HFFc6 (cell line): ENCODE results near the gene TRIM5. TPM values are rescaled to one million over a fixed set of nuclear protein-coding genes. Genes with fewer than 3 reads are reported as not detected.
"Not testable (repeated sequence)": the region's sequence is repeated elsewhere in the genome, so short reads cannot be mapped to it uniquely, and the experiment has no call there.

Experiments
- DNase-seq: peaks from one replicate; pipeline ENCODE4 v3.0.0-alpha.2; 2018
- H3K27ac Mint-ChIP-seq: 2 replicates; pipeline ENCODE4 v1.8.0; 2020; ENCODE audit warnings: mild to moderate bottlenecking, mixed read lengths
- H3K27me3 Mint-ChIP-seq: 2 replicates; pipeline ENCODE4 v1.8.0; 2021; ENCODE audit warnings: mild to moderate bottlenecking, moderate library complexity, mixed read lengths; ENCODE audit not compliant: insufficient read depth
- H3K36me3 Mint-ChIP-seq: 2 replicates; pipeline ENCODE4 v1.8.0; 2021; ENCODE audit warnings: low read depth, mixed read lengths
- H3K4me1 Mint-ChIP-seq: 2 replicates; pipeline ENCODE4 v1.8.0; 2020; ENCODE audit warnings: low read depth, mixed read lengths
- H3K4me3 Mint-ChIP-seq: 2 replicates; pipeline ENCODE4 v1.8.0; 2020; ENCODE audit warnings: mild to moderate bottlenecking, moderate library complexity, mixed read lengths
- H3K9me3 Mint-ChIP-seq: 2 replicates; pipeline ENCODE4 v1.8.0; 2020; ENCODE audit warnings: mild to moderate bottlenecking, mixed read lengths
- CTCF ChIP-seq: fragments of 200-600 bp; sonication (generic); IDR thresholded peaks from 2 replicates; pipeline ENCODE4 v1.5.0; 2021; ENCODE audit warnings: antibody characterized with exemption, mild to moderate bottlenecking
- total RNA-seq, 6 experiments: library from RNA; stranded (reverse); fragmentation: NEBNext Ultra II Directional; extraction: Animal tissue kit (Norgen Biotek cat#: 25700); gene quantifications; 2 replicates in 1 of 6; 3 replicates in 5 of 6; pipeline ENCODE4 v1.2.3, GENCODE V29; 2021

The TRIM5 gene
- total RNA-seq, 6 experiments from 2014 or later: 35.7 to 49.4 (median 43.5) TPM

GRCh38 chr11:5686426-5686825 lies 1.6 kb upstream of the TRIM5 start:
- H3K27ac Mint-ChIP-seq: no peak overlapping the region
- no peak for DNase-seq
- H3K9me3 Mint-ChIP-seq: no peaks in the 10 kb centered on the region
- no peak overlapping the region for H3K4me3 Mint-ChIP-seq
- TF ChIP-seq CTCF: no peak
- H3K4me1 Mint-ChIP-seq: peaks cover 54% of the 10 kb centered on the region
- H3K36me3 Mint-ChIP-seq: peaks cover 20% of the 10 kb centered on the region
- no peaks in the 10 kb centered on the region for H3K27me3 Mint-ChIP-seq

- Mint-ChIP-seq H3K27me3 (no peaks in the 10 kb centered on the region), H3K4me3 (peak overlapping the region; percentile 93)
Observed at GRCh38 chr11:5684036-5684645, 733 bp downstream of the TRIM5 start.

GRCh38 chr11:5683620-5684019 lies 1.3 kb downstream of the TRIM5 start:
- H3K27ac Mint-ChIP-seq: peak overlapping the region; percentile 99
- not testable (repeated sequence) for H3K27me3 Mint-ChIP-seq, DNase-seq, H3K9me3 Mint-ChIP-seq
- peaks cover 37% of the 10 kb centered on the region for H3K4me1 Mint-ChIP-seq
- peaks cover 34% of the 10 kb centered on the region for H3K36me3 Mint-ChIP-seq
- peak overlapping the region; percentile 93 for H3K4me3 Mint-ChIP-seq

More at GRCh38 chr11:5684036-5684645, 733 bp downstream of the TRIM5 start:
- H3K4me1 Mint-ChIP-seq: peaks cover 42% of the 10 kb centered on the region
- H3K36me3 Mint-ChIP-seq: peaks cover 29% of the 10 kb centered on the region
- no peak for TF ChIP-seq CTCF
- H3K9me3 Mint-ChIP-seq: no peaks in the 10 kb centered on the region
- peak overlapping the region; percentile 99 for H3K27ac Mint-ChIP-seq
- no peak for DNase-seq

- peaks cover 41% of the 10 kb centered on the region for H3K36me3 Mint-ChIP-seq
- H3K9me3 Mint-ChIP-seq, DNase-seq, H3K27ac Mint-ChIP-seq, H3K4me3 Mint-ChIP-seq, H3K27me3 Mint-ChIP-seq: not testable (repeated sequence)
- peaks cover 36% of the 10 kb centered on the region for H3K4me1 Mint-ChIP-seq
Observed at GRCh38 chr11:5682890-5683441, 1.9 kb downstream of the TRIM5 start.

- no peak overlapping the region for H3K27ac Mint-ChIP-seq
- peaks cover 22% of the 10 kb centered on the region for H3K4me1 Mint-ChIP-seq
- no peak for DNase-seq
- H3K36me3 Mint-ChIP-seq: peaks cover 55% of the 10 kb centered on the region
- no peak for TF ChIP-seq CTCF
- H3K9me3 Mint-ChIP-seq: no peaks in the 10 kb centered on the region
- no peaks in the 10 kb centered on the region; the same call in 1 of the 2 replicates for H3K27me3 Mint-ChIP-seq
- no peak overlapping the region for H3K4me3 Mint-ChIP-seq
Observed at GRCh38 chr11:5679811-5680210, 5.1 kb downstream of the TRIM5 start.

- no peak for TF ChIP-seq CTCF
- no peak overlapping the region for H3K4me3 Mint-ChIP-seq
- peaks cover 15% of the 10 kb centered on the region; the same call in 1 of the 2 replicates for H3K4me1 Mint-ChIP-seq
- no peaks in the 10 kb centered on the region; the same call in 1 of the 2 replicates for H3K27me3 Mint-ChIP-seq
- H3K36me3 Mint-ChIP-seq: peaks cover 33% of the 10 kb centered on the region
- H3K27ac Mint-ChIP-seq: no peak overlapping the region
- no peak for DNase-seq
- H3K9me3 Mint-ChIP-seq: no peaks in the 10 kb centered on the region
Observed at GRCh38 chr11:5674391-5674790, 10.5 kb downstream of the TRIM5 start.
